NCI-H2107 treated with DMSO at 0.1 percent for 48 hours (cell line): Measurements from ENCODE around the gene APEX2.
"Not testable (repeated sequence)": the region's sequence is repeated elsewhere in the genome, so short reads cannot be mapped to it uniquely, and the experiment has no call there.

Experiments used
- DNase-seq: peaks from one replicate; lab custom pipeline; 2025; ENCODE audit not compliant: unreplicated experiment; lab: John Stamatoyannopoulos, UW

Gene APEX2, protein sequence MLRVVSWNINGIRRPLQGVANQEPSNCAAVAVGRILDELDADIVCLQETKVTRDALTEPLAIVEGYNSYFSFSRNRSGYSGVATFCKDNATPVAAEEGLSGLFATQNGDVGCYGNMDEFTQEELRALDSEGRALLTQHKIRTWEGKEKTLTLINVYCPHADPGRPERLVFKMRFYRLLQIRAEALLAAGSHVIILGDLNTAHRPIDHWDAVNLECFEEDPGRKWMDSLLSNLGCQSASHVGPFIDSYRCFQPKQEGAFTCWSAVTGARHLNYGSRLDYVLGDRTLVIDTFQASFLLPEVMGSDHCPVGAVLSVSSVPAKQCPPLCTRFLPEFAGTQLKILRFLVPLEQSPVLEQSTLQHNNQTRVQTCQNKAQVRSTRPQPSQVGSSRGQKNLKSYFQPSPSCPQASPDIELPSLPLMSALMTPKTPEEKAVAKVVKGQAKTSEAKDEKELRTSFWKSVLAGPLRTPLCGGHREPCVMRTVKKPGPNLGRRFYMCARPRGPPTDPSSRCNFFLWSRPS

DNA sequence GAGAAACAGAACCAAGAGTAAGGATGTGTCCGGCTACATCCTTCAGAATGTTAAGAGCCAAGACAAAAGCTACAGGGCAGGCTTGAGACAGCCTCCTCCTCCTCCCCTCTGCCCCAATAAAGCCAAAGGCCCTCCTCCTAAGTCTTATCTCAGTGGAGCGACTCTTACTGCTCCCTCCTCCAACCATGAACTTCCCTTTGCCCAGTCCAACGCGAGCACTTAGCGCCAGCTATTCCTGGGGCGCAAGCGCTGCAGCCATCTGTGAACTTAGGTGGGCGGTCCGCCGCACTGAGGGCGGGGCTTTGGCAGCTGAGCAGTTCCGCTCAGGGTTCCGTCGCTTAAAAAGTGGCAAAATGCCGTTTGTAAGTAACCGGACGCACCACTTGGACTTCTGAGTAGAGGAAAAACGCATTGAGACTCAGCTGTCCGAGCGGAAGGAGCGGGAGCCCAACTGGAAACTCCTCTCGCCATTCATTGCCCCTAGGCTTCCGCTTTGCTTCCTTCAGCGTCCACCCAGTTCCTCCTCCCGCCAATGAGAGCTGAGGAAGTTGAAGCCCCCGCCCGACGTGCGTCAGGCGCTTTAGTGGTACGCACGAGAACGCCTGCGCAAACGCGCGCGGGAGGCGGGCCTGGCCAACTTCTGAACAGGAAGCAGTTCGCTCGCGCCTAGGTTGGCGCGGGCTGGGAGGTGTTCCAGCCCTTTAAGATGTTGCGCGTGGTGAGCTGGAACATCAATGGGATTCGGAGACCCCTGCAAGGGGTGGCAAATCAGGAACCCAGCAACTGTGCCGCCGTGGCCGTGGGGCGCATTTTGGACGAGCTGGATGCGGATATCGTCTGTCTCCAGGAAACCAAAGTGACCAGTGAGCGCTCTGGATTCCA lies at the start of gene APEX2:
TSS of gene APEX2 (plus strand) at position 647 of the 882 bp plus-strand sequence. CDS start at position 707, 60 bp downstream.
- DNase-seq: peak; percentile 81

DNA sequence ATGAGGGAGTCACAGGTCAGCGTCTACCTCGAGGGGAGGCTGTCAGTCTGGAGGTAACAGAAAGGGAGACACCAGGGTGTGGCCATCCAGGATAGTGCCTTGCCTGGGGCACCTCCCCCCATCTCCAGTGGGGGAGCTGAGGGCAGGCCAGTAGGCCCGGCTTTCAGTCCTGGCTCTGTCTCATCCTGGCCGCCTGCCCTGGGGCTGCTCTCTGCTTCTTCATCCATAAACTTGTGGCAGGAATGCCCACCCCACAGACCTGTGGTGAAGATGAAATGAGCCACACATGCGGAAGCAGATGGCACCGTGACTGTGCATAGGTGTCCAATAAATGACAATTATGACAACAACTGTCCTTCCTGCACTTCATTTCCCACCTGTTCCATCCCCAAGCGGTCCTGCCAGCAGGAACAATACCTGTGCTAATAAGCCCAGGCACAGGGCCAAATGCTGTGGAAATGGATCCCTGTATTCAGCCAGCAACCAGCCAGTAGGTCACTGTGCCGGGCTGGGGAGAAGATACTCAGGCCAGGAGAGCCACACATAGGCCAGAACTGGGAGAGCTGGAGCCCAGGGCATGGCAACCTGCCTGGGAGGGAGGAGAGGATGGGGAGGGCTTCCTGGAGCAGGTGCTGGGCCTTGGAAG lies 49.3 kb upstream of the APEX2 start:
- DNase-seq: peak; percentile 34

DNA sequence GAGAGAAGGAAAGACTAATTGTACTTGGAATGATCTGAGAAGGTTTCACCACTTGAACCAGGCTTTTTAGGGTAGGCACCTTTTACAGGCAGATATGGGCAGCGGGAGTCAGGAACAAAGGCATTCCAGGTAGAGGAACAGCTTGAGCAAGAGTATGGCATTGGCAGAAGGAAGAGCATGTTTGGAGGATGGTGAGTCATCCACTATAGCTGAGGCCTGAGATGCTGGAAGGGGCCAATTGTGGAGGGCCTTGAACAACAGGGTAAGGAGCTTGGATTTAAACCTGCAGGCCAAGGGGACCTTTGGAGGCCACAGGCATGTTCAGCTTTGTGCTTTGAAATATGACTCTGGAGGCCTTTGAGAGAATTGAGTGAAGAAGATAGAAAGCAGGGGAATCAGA lies 38.4 kb upstream of the APEX2 start:
- DNase-seq: no peak

DNA sequence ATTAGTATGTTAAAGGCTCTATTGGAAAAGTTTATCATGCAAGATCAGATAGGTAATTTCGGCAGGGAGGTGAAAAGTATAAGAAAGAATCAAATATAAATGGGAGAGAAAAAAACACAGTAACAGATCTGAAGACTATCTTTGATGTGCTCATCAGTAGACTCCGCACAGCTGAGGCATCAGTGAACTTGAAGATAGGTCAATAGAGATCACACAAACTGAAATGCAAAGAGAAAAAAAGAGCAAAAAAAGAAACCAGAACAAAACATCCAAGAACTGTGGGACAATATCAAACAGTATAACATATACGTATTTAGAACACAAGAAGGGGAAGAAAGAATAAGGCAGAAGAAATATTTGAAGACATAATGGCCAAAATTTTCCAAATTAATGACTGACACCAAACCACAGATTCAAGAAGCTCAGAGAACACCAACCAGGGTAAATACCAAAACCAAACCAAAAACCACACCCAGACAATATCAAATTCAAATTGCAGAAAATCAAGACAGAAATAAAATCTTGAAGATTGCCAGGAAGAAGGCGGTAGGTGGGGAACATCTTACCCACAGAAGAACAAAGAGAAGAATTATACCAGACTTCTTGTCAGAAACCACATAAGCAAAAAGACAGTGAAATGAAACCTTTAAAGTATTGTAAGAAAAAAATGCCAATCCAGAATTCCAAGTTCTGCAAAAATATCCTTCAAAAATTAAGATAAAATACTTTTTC lies 35.2 kb upstream of the APEX2 start:
- DNase-seq: no peak

DNA sequence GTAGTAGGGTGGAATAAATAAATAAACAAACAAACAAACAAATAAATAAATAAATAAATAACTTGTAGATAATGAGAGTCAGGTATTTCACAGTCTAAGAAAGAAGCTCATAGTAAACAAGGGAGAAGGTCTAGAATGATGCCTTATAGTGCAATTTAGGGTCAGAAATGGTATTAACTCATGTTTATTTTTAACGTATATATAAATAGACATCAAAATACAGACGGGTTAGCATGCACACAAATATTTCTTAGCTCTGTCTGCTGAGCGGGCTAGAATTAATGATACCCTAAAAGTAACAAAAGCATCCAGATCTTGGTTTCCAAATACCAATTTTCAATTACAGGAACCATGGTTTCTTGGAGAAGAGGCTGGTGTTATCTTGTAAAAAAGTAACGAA lies 22.8 kb upstream of the APEX2 start:
- no peak for DNase-seq

DNA sequence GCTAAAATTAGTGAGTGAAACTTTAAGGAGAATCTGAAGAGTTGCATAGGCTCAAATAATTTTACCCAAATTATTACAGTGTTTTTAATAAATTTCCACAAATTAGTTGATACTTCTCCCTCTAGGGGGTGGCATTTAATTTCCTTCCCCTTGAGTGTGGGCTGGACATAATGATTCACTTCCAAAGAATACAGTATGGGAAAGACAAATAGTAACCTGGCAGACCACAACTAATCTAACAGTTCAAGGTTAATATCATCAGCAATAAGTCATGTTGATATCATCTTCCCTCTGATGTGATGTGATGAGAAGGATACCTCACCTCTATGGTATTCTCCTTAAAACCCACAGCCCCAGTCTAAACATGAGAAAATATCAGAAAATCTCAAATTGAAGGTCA lies 21.7 kb upstream of the APEX2 start:
- no peak for DNase-seq

DNA sequence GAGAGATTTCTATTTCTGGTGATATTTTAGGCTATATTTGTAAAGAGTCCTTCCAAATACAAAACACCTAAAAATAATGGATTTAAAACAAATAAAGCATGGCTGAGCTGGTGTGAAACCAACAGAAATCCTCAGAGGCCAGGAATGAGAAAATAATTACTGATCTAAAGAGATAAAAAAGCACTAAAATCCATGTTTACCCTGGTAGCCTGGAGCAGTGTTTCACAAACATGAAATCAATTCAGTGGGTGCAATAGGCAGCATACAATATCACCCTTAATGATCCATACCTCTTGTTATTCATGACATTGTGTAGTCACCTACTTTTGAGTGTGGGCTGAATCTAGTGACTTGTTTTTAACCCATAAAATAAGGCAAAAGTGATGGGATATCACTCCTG lies 20.7 kb upstream of the APEX2 start:
- DNase-seq: no peak

DNA sequence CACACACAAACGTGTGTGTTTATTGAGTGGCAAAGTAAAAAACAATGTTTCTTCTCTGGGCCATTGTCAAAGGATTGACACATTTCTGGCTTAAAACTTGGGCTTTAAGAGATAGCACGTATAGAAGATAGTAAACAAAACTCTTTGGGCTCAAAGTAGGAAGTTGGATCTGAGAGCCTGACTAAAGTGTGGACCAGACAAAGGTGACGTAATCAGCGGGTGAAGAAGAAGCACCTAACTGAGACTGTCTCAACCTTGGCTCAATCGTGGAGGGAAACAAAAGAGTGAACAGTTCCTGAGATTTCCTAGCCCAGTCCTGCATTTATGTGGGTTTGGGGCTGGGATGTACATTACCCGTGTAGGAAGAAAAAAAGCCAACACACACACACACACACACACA lies 19.8 kb upstream of the APEX2 start:
- DNase-seq: no peak

DNA sequence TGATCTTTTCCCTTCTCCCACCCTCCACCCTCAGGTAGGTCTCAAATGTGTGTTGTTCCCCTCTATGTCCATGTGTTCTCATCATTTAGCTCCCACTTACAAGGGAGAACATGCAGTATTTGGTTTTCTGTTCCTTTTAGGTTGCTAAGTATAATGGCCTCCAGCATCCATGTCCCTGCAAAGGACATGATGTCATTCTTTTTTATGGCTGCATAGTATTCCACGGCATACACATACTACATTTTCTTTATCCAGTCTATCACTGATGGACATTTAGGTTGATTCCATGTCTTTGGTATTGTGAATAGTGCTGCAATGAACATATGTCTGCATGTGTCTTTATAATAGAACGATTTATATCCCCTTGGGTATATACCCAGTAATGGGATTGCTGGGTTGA lies 16.9 kb upstream of the APEX2 start:
- not testable (repeated sequence) for DNase-seq

DNA sequence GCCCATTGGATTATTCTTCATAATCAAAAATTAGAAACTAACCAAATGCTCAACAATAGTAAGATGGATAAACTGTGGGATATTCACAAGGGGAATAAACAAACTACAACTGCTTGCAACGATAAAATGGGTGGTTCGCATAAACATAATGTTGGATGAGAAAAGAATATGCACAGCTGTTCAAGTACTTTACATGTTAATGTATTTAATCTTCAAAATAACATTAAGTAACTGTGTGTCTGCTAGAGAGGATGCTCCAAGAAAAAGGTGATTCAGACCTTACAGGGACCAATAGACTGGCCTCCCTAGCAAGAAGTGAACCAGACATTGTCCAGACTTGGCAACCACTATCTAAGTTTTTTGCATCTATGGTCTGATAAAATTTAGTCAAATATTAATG lies 8.5 kb upstream of the APEX2 start:
- no peak for DNase-seq

DNA sequence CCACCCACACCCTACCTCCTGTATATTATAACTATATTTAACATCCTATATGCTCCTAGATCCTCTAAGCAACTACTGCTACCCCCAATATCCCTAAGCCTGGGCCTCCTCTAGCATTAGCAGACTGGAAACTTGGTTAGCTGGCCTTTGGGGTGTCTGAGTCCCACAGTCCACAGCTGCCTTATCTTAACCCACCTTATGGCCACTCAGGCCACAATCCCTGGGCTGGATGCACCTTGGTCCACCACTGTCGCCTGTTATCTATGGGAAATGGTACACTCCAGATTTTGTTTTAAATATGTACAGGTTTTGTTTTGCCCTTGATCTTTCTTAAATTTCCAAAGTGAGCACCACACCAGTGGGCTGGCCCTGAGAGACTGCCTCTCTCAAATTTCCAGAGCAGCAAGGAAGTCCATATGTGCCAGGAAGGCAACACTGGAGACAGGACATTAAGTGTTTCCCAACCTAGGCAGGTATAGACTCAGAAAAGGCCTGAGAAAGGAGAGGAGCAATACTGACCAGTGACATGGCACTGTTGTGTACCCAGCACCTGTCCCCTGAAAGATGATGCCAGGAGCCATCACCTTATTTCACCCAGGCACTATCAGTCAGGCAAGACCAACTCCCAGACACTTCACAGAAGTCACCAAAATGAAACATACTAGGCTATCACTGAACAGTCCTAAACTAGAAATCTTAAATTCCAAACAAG lies 7.1 kb upstream of the APEX2 start:
- no peak for DNase-seq

DNA sequence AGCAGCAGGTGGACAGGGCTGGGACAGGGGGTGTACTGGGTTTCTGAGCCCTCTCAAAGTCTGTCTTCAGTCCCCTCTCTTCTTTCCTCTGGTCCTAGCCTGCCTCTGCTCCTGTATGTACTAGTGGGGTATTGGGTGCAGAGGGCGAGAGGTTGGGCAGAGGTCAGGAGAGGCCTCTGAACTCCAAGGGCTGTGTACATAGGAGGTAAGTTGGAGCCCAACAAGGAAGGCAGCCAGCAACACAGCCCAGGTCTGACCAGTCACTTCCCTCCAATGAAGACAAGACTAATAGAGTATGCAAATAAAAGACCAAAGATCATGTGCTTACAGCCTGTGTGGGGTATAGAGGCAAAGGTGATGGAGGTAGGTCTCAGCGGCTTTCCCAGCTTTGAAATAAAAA lies 6.1 kb upstream of the APEX2 start, which contains the start of gene PFKFB1:
TSS of gene PFKFB1 (minus strand) at position 90 of the 400 bp plus-strand sequence. CDS start 181 bp downstream, outside the sequence.
- no peak for DNase-seq

DNA sequence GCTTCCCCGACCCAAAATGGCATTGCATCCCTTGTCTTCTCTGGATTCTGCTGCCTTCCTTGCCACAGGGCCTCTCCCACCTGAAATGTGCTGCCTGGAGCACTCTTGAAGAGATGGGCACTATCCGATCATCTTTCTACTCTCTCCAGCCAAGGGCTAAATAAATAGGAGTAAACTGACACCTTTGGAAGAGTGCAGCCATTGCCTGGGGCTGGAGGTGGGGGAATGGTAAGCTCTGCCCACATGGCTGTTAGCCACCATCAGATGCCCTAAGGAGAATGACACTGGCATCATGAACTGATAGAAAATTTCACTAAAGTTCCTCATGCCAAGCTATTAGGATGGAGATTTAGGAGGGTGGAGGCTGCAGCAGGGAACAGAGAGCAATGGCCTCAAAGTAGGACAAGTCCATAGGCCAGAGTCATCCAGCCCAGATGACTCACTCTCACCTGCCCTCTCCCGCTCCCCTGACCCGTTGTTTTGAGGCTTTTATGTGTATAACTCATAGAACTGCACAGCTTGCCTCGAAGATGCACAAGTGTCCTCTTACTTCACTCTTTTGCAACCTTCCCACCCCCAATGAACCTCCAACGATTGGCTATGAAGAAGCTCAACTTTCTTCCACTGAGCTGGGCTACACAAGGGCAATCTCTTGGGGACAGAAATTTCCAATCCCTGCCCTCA lies 5.4 kb upstream of the APEX2 start:
- DNase-seq: no peak

DNA sequence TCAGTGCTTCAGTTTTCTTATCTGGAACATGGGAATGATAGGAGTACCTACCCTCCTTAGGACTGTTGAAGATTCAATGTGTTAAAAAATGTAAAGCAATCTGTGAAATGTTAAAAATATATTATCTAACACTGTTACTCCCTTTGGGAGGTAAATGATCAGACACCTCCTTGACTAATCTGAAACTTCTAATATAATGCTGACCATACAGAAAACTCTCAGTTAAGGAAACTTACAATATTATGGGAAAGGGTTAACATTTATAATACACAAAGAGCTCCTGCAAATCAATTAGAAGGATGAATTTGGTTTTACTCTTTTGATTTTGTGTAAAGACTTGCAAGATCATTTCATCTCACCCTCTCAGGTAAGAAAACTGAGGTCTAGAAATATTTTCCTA lies 4.5 kb upstream of the APEX2 start:
- DNase-seq: no peak

DNA sequence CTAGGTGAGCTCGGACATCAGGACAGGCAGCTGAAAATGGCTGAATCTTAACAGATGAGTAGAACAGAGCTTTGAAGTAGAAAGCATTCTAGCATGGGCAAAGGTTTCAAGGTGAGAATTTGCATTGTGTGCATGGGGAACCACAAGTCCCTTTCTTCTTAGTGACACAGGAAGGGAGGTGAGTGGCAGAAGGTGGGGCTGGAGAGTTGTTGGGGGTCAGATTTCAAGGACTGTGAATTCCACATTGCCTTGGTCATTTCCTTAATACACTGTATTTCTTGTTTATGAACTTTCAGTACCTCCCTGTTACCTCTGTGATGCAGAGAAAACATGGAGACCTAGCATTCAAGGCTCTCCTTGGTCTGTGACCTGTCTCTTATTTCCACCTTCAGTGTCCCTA lies 4.1 kb downstream of the APEX2 start:
- DNase-seq: no peak

DNA sequence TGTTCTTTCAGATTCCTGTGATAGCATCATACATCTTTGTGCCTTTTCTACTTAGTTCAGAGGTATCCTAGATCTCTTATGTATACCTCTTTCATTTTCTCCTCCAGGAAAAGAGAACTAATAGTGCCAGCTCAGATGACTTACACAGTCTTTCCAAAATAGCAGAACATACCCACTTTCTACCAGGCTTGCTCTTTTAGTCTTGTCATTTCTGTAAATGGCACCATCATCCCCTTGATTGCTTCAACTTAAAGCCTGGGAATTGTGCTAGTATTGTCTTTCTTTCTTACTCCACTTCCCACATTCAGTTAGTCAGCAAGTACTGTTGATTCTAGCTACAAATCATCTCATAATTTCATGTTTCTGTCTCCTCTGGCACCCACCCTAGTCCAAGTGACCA lies 5.1 kb downstream of the APEX2 start:
- no peak for DNase-seq

DNA sequence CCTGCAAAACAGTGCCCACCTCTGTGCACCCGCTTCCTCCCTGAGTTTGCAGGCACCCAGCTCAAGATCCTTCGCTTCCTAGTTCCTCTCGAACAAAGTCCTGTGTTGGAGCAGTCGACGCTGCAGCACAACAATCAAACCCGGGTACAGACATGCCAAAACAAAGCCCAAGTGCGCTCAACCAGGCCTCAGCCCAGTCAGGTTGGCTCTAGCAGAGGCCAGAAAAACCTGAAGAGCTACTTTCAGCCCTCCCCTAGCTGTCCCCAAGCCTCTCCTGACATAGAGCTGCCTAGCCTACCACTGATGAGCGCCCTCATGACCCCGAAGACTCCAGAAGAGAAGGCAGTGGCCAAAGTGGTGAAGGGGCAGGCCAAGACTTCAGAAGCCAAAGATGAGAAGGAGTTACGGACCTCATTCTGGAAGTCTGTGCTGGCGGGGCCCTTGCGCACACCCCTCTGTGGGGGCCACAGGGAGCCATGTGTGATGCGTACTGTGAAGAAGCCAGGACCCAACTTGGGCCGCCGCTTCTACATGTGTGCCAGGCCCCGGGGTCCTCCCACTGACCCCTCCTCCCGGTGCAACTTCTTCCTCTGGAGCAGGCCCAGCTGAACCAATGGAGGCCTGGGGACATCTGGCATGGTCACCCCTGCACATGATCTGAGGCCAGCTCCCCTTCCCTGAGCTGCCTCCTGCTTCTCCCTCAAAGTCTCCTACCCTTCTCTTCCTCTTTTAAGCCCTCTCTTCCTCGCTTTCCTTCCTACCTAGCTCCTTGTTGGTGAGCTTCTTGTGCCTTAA lies 6.9 kb downstream of the APEX2 start:
- DNase-seq: no peak

DNA sequence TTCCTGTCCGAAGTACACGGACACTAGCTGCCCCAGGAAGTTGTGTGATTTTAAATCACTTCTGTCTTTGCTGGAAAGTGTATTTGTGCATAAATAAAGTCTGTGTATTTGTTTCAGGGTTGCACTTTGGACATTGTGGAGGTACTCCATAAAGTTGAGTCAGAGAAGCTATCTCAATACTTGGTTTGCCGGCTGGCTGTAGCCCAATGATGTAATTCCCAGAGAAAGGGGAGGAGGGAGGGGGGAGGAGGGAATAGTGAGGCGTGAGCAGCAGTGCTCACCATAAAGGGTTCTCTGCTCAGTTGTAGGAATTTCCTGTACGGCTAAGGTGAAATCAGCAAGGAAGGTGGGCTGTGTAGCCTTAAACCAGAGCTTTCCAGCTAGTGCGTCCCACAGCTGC lies 7.5 kb downstream of the APEX2 start:
- no peak for DNase-seq
